Dendritic cell treated with granulocyte-macrophage colony-stimulating factor and Interleukin-4, amounts not matched to agents 40 ng/mL and 50 ng/mL, for 4 days (primary cell): ENCODE measurements around the gene OR5D18.
"Not testable (repeated sequence)": the region's sequence is repeated elsewhere in the genome, so short reads cannot be mapped to it uniquely, and the experiment has no call there.

Experiments used
- H3K27ac Mint-ChIP-seq: one replicate; pipeline ENCODE4 v1.8.0; 2022; ENCODE audit warnings: mild to moderate bottlenecking, mixed read lengths
- H3K27me3 Mint-ChIP-seq: one replicate; pipeline ENCODE4 v1.8.0; 2022; ENCODE audit warnings: mild to moderate bottlenecking, mixed read lengths
- H3K36me3 Mint-ChIP-seq: one replicate; pipeline ENCODE4 v1.8.0; 2022; ENCODE audit warnings: low read depth, mixed read lengths
- H3K4me1 Mint-ChIP-seq: one replicate; pipeline ENCODE4 v1.8.0; 2022; ENCODE audit warnings: low read depth, mixed read lengths
- H3K4me3 Mint-ChIP-seq: one replicate; pipeline ENCODE4 v1.8.0; 2022; ENCODE audit warnings: mild to moderate bottlenecking, moderate library complexity, mixed read lengths
- H3K9me3 Mint-ChIP-seq: one replicate; pipeline ENCODE4 v1.8.0; 2022; ENCODE audit warnings: mixed read lengths
- intact Hi-C: fragments of 100-400 bp; cut with micrococcal nuclease; formaldehyde crosslinking; loops from one replicate; pipeline ENCODE4 v1.15.0; 2022

OR5D18 gene

GRCh38 chr11:55819330-55819729, at the start of gene OR5D18:
Gene OR5D18, plus strand, starts transcription at chr11:55819630. Its CDS starts 0 bp downstream, at chr11:55819630.
- intact Hi-C loops, result no loop called here
- Mint-ChIP-seq H3K36me3 (no peaks in the 10 kb centered on the region), H3K9me3 (peaks cover 35% of the 10 kb centered on the region), H3K4me3 (no peak within 1 kb of the TSS), H3K27ac (no peak within 1 kb of the TSS), H3K4me1 (no peaks in the 10 kb centered on the region), H3K27me3 (no peaks in the 10 kb centered on the region)

- H3K4me1 Mint-ChIP-seq, result no peaks in the 10 kb centered on the region
- no peak within 1 kb of the TSS for H3K4me3 Mint-ChIP-seq
- no peaks in the 10 kb centered on the region for H3K36me3 Mint-ChIP-seq
- intact Hi-C loops, result no loop called here
- no peak within 1 kb of the TSS for H3K27ac Mint-ChIP-seq
- peaks cover 11% of the 10 kb centered on the region for H3K9me3 Mint-ChIP-seq
- H3K27me3 Mint-ChIP-seq, result no peaks in the 10 kb centered on the region
These were observed 46.3 kb upstream of the OR5D18 start, which contains the start of gene OR5D13 for GRCh38 chr11:55773138-55773537. Gene OR5D13, plus strand, starts transcription at chr11:55773438. Its CDS starts 0 bp downstream, at chr11:55773438.

- H3K9me3 Mint-ChIP-seq, result peaks cover 26% of the 10 kb centered on the region
- H3K4me3 Mint-ChIP-seq, result no peak overlapping the region
- no peaks in the 10 kb centered on the region for H3K36me3 Mint-ChIP-seq
- intact Hi-C loops, result no loop called here
- no peak overlapping the region for H3K27ac Mint-ChIP-seq
- H3K4me1 Mint-ChIP-seq, result no peaks in the 10 kb centered on the region
- H3K27me3 Mint-ChIP-seq, result no peaks in the 10 kb centered on the region
These were observed 27.8 kb upstream of the OR5D18 start for GRCh38 chr11:55791606-55792005.

GRCh38 chr11:55793321-55793720, 26.1 kb upstream of the OR5D18 start:
- Mint-ChIP-seq H3K4me3 (no peak overlapping the region), H3K9me3 (peaks cover 13% of the 10 kb centered on the region), H3K27ac (no peak overlapping the region), H3K4me1 (no peaks in the 10 kb centered on the region), H3K36me3 (no peaks in the 10 kb centered on the region), H3K27me3 (no peaks in the 10 kb centered on the region)
- intact Hi-C loops, result no loop called here

- Mint-ChIP-seq H3K27me3 (no peaks in the 10 kb centered on the region), H3K9me3 (peaks cover 29% of the 10 kb centered on the region), H3K36me3 (no peaks in the 10 kb centered on the region), H3K4me3 (no peak within 1 kb of the TSS), H3K4me1 (no peaks in the 10 kb centered on the region), H3K27ac (no peak within 1 kb of the TSS)
- intact Hi-C loops, result no loop called here
These were observed 24.2 kb upstream of the OR5D18 start, which contains the start of gene OR5D14 for GRCh38 chr11:55795256-55795655. Gene OR5D14, plus strand, starts transcription at chr11:55795556. Its CDS starts 0 bp downstream, at chr11:55795556.

GRCh38 chr11:55806248-55806647, 13.2 kb upstream of the OR5D18 start:
- Mint-ChIP-seq H3K4me1 (no peaks in the 10 kb centered on the region), H3K27ac (no peak overlapping the region), H3K9me3 (peaks cover 40% of the 10 kb centered on the region), H3K27me3 (no peaks in the 10 kb centered on the region), H3K36me3 (no peaks in the 10 kb centered on the region), H3K4me3 (no peak overlapping the region)
- intact Hi-C loops, result no loop called here

GRCh38 chr11:55811067-55811466, 8.4 kb upstream of the OR5D18 start, which contains the start of gene OR5L1:
Gene OR5L1, plus strand, starts transcription at chr11:55811367. Its CDS starts 100 bp downstream, at chr11:55811467.
- H3K9me3 Mint-ChIP-seq, result peaks cover 44% of the 10 kb centered on the region
- no peaks in the 10 kb centered on the region for H3K27me3 Mint-ChIP-seq
- no peaks in the 10 kb centered on the region for H3K36me3 Mint-ChIP-seq
- no peak within 1 kb of the TSS for H3K27ac Mint-ChIP-seq
- H3K4me3 Mint-ChIP-seq, result no peak within 1 kb of the TSS
- intact Hi-C loops, result no loop called here
- H3K4me1 Mint-ChIP-seq, result no peaks in the 10 kb centered on the region

- Mint-ChIP-seq H3K9me3 (peaks cover 5% of the 10 kb centered on the region), H3K27me3 (no peaks in the 10 kb centered on the region), H3K4me1 (no peaks in the 10 kb centered on the region), H3K36me3 (no peaks in the 10 kb centered on the region), H3K27ac (no peak within 1 kb of the TSS), H3K4me3 (no peak within 1 kb of the TSS)
- intact Hi-C loops, result no loop called here
These were observed 7.5 kb downstream of the OR5D18 start, which contains the start of gene OR5L2 for GRCh38 chr11:55826919-55827318. Gene OR5L2, plus strand, starts transcription at chr11:55827219. Its CDS starts 0 bp downstream, at chr11:55827219.

GRCh38 chr11:55838452-55838851, 19.0 kb downstream of the OR5D18 start, which contains the start of gene OR5D16:
Gene OR5D16, plus strand, starts transcription at chr11:55838752. Its CDS starts 0 bp downstream, at chr11:55838752.
- H3K27ac Mint-ChIP-seq, result no peak within 1 kb of the TSS
- intact Hi-C loops, result no loop called here
- no peaks in the 10 kb centered on the region for H3K36me3 Mint-ChIP-seq
- H3K4me1 Mint-ChIP-seq, result no peaks in the 10 kb centered on the region
- no peak within 1 kb of the TSS for H3K4me3 Mint-ChIP-seq
- H3K9me3 Mint-ChIP-seq, result peaks cover 37% of the 10 kb centered on the region
- H3K27me3 Mint-ChIP-seq, result no peaks in the 10 kb centered on the region

- Mint-ChIP-seq H3K36me3 (no peaks in the 10 kb centered on the region), H3K27ac (no peak overlapping the region), H3K9me3 (peaks cover 20% of the 10 kb centered on the region), H3K4me3 (no peak overlapping the region), H3K27me3 (no peaks in the 10 kb centered on the region), H3K4me1 (no peaks in the 10 kb centered on the region)
- intact Hi-C loops, result no loop called here
These were observed 28.0 kb downstream of the OR5D18 start for GRCh38 chr11:55847453-55847852.

- intact Hi-C loops, result no loop called here
- Mint-ChIP-seq H3K4me1 (no peaks in the 10 kb centered on the region), H3K9me3 (peaks cover 20% of the 10 kb centered on the region), H3K36me3 (no peaks in the 10 kb centered on the region), H3K27me3 (no peaks in the 10 kb centered on the region), H3K4me3 (no peak overlapping the region), H3K27ac (no peak overlapping the region)
These were observed 29.6 kb downstream of the OR5D18 start for GRCh38 chr11:55849037-55849436.

GRCh38 chr11:55852141-55852540, 32.7 kb downstream of the OR5D18 start:
- Mint-ChIP-seq H3K4me1 (no peaks in the 10 kb centered on the region), H3K27ac (no peak overlapping the region), H3K36me3 (no peaks in the 10 kb centered on the region), H3K27me3 (no peaks in the 10 kb centered on the region), H3K4me3 (no peak overlapping the region), H3K9me3 (peaks cover 12% of the 10 kb centered on the region)
- intact Hi-C loops, result no loop called here

GRCh38 chr11:55854704-55855103, 35.3 kb downstream of the OR5D18 start:
- intact Hi-C loops, result no loop called here
- no peaks in the 10 kb centered on the region for H3K27me3 Mint-ChIP-seq
- H3K4me3 Mint-ChIP-seq, result no peak overlapping the region
- no peak overlapping the region for H3K27ac Mint-ChIP-seq
- H3K4me1 Mint-ChIP-seq, result no peaks in the 10 kb centered on the region
- H3K36me3 Mint-ChIP-seq, result no peaks in the 10 kb centered on the region
- peaks cover 12% of the 10 kb centered on the region for H3K9me3 Mint-ChIP-seq

GRCh38 chr11:55867354-55867753, 47.9 kb downstream of the OR5D18 start:
- H3K36me3 Mint-ChIP-seq, H3K4me3 Mint-ChIP-seq, intact Hi-C loops, H3K27me3 Mint-ChIP-seq, H3K4me1 Mint-ChIP-seq, H3K27ac Mint-ChIP-seq: not testable (repeated sequence)
- peaks cover 39% of the 10 kb centered on the region for H3K9me3 Mint-ChIP-seq
